A204.1 (cell line): Measurements from ENCODE around the gene LINC00305.

Source experiments
- FAIRE-seq: peaks from 2 replicates; lab custom pipeline; 2012; peaks lifted over from hg19 to GRCh38; lab: Jason Lieb, UNC

LINC00305 gene

DNA sequence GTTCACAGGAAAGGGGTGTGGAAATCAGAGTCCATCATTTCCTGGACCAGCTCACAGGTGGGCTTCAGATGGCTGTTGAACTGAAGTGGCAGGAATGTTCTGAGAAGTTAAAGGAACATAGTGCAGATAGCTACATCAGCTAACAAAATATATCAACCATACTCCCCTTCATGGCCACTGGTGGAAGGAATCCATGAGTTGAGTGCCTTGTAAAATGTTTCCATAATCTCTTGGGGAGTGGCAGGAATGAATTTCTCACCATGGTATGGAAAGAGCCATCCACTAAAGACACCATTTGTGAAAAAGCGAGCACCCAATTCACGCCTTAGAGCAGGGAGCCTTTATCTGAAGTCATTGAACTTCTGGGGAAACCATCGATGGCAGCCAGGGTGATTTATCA is at the start of gene LINC00305:
Gene LINC00305, minus strand, starts transcription at position 101 of the 400 bp plus-strand sequence.
- FAIRE-seq = no peak

DNA sequence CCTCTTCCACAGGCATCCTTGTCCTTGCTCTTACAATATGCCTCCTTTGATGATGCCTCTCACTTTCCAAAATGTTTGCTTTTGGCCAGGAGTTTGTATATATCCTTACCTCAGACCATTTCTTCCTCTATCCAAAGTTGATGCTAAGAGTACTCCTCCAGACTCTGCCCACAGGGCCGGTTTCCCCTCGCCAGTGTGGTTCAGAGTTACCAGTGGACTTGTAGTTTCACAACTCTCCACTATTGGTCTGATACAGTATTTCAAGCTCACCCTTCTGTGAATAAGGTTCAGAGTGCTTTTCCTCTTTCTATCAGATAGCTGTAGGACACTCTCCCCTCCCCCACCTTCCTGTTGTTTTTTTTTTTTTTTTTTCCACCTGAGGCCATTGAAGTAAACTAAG is 42.2 kb upstream of the LINC00305 start:
- no peak for FAIRE-seq

DNA sequence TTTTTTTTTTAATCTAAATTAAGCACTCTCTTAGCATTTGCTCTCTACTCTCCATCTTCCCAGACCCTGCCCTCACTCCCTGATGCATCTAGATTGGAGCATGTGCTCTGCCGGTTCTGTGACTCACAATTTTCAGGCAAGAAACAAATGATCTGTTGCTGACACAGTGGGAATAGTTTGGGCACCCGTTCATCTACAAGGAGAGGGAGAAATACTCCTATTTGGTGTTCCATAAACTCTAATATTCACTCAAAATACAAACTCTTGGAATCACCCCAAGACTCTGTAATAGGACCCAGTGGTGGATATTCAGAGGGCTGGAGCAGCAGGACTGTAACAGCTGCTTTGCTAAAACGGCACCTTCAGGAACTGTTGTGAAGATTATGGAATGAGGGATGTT is 37.1 kb upstream of the LINC00305 start:
- FAIRE-seq = no peak

DNA sequence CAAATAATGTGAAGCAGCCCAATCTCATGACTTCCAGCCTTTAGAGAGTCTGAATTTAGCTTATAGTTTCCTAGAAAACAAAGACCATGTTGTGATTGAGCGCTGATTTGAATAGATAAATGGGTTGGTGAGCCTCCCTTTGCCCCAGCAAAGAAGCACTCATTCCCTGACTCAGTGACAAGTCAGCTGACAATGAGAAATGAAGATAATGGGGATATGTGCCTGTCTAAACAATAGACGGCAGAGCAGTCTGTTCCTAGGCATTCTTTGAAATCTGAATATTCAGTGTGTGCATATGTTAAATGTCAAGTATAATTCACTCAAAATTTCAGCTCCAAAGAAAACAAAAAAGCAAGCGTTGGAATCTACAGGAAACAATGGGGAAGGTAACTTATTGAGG is 34.8 kb upstream of the LINC00305 start:
- FAIRE-seq = no peak

- no peak for FAIRE-seq
Observed at GRCh38 chr18:64180617-64181016, 31.7 kb upstream of the LINC00305 start.

DNA sequence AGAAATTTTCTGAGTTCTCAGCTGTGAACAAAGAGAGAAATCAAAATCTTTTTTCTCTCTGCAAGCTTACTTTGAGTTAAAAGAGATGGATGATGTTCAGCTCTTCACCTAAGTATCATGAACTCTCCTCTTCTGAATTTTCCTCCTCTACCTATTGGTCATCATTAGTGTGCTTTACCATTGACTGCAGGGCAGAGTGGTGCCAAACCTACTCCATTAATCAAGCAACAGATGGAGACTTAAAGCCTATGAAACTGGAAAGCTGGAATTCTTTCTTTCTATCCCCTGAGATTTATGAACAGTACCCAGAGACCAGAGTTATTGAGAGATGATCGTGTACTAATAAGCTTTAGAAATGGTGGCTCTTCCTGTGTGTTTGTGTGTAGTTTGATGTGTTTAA is 31.3 kb upstream of the LINC00305 start:
- no peak for FAIRE-seq

DNA sequence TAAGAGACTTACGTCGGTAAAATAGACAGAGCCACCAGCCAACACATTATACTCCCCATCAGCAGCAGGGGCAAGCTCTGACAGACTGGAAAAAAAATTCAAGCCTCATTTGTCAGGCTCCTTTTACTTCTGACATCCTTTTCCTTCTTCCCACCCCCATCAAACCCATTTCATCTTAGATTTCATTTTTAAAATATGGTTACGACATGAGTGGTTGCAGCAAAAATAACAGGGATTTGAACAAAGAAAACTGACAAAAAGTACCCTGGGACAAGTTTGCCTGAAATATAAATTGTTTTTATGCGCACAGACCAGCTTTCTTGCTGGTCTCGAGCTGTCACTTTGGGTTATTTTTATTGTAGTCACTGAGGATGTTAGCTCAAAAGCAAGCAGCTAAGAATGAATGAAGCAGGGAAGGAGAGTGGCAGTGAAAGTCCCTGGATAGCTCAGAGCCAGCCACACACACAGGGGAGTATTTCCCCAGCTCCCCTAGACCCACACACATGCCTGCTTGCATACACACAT is 30.7 kb upstream of the LINC00305 start:
- no peak for FAIRE-seq

GRCh38 chr18:64178860-64179259 is 30.0 kb upstream of the LINC00305 start:
- peak; percentile 97 for FAIRE-seq

DNA sequence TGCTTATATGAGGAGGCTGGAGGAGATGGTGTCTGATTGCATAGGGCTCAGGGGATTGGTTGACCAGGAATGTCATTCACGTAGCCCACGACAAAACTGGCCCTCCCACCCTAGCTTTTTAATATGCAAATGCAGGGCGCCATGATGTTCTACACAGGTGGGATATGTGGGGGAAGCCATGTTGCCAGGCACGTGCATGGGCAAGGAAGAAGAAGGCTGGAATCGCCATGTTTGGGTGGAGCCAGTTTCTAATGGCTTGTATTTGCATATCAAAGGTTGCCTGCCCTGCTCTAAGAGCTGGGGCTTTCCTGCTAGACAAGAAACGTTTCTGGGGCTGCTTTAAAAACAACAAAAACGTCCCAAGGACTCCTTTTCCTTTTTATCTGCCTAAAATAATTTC is 26.5 kb upstream of the LINC00305 start:
- FAIRE-seq = no peak

DNA sequence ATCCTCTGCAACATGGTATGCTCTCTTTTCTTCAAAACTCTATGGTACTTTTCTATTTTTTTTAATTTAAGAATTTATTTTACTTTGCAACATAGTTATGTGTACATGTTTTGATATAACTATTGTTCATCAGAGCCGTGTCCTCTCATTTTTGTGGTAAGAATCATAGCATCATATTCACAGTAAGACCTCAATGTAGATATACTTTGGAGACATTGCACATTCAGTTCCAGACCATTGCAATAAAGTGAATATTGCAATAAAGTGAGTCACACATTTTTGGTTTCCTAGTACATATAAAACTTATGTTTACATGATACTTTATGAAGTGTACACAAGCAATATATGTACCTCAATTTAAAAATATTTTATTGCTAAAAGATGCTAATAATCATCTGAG is 22.7 kb upstream of the LINC00305 start:
- FAIRE-seq = no peak

- no peak for FAIRE-seq
Observed at GRCh38 chr18:64167408-64167925, 18.6 kb upstream of the LINC00305 start.

DNA sequence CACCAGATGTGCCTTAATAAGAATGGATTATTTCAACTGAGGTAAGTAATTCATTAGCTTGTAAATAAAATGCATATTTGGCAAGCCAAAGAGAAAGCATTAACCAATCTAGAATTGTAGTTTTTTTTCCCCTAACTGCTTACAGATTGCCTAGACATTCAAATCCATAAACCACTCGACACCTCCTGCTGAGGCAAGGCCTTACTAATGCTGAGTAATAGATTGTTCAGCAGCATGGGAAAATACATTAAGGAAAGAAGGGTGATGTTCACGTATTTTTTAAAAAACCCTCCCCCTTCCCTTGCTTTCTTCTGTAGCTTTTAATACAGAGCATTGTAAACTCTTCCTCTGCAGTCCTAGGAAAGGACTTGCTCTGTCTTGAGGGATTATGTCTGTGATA is 17.0 kb upstream of the LINC00305 start:
- FAIRE-seq = no peak

DNA sequence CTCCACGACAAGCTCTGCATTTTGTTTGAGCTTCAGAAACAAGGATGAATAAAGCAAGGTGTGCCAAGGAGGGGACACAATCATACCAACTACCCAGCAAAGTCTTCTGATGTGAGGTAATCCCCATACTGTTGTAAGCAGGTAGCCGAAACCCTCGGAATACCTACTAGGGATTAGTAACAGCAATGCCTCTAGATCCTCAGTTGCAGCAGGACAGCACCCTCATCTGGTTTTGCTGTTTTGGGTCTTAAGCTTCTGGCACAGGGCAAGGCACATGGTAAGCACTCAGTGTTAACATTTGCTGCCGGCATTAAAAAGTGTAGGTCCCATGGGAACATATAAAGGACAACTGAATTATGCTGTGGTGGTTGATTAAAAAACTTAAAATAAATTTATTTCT is 16.0 kb upstream of the LINC00305 start:
- FAIRE-seq = no peak

- no peak for FAIRE-seq
Observed at GRCh38 chr18:64149916-64150438, 1.1 kb upstream of the LINC00305 start.

DNA sequence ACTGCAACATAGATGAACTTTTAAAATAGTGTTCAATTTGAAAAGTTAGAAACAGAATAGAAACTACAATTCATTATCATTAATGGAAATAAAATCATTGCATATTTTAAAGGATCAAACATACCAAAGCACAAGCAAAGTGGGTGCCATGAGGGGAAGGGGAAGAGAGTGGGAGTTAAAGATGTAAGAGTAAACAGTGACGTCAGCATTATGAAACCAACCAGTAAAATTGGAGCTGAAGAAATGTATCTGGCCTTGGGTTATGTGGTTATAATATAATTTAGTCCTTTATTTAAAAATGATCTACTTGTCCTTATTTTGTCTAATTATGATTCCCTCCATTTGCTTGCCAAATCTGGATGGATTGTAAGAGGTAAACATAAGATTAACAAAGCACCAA is 6.0 kb downstream of the LINC00305 start:
- no peak for FAIRE-seq

- no peak for FAIRE-seq
Observed at GRCh38 chr18:64137914-64138313, 11.0 kb downstream of the LINC00305 start.

DNA sequence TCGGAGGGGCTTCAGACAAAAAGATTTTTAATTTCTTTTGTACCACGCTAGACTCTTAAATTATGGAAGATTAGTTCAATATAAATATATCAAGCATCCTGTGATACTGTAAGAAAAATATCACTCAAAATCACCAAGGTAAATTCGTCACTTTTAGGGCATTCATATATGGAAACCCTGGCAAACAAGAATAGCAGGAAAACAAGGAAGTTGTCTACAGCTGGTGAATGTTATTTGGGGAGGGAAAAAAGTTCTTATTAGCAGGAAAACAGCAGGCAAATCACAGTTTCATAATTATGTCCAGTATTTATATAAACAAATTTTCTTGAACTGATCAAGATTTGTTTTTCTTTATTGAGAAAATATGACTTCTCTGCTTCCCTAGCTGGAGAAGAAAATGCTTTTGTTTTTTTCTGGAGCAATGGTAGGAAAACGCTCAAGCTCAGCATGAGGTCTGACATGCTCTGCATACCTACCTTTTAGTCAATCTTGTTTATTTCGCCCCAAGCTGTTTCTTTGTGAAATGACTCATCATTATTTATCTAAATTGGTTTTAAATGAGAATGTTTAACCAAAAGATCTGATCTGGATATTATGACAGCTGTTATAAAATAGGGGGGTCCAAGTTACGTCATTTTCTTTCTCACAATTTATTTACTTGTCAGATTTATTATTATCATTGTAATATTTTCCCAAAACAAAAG is 14.7 kb downstream of the LINC00305 start:
- no peak for FAIRE-seq

DNA sequence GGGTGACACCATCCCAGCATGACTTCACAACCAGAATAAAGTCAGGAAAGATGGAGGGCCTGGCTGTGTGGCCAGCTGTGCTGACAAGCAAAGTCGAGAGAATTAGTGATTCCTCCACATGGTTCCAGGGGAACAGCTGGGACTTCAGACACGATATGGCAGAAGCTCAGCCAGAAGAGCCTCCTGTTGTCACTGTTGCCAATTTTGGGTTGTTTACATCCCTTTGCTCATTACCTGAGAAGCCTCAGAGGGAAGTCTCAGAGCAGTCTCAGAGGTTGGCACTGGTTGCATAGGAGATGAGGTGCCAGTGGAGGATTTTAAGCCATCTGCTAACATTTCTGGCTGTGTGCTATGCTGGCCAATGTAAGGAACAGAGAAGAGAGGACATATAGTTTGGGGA is 16.0 kb downstream of the LINC00305 start:
- no peak for FAIRE-seq

DNA sequence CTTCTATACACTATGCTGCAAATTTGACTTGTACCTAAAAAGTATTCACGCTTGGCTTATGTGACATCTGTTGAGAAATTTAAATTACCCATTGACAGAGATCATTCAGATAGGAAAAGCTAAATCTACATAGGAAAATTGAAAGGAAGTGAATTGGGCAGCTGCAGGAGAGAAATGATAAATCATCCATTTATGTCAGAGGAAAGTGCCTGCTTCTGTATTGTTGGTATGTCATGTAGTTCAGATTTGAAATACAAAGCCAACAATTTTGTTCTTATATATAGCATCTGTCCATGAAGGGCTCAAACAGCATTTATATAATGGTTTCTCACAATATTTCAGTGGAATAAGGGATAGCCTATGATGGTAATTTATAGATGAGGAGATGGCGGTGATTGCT is 17.6 kb downstream of the LINC00305 start:
- no peak for FAIRE-seq

GRCh38 chr18:64127172-64127571 is 21.7 kb downstream of the LINC00305 start:
- FAIRE-seq = no peak

DNA sequence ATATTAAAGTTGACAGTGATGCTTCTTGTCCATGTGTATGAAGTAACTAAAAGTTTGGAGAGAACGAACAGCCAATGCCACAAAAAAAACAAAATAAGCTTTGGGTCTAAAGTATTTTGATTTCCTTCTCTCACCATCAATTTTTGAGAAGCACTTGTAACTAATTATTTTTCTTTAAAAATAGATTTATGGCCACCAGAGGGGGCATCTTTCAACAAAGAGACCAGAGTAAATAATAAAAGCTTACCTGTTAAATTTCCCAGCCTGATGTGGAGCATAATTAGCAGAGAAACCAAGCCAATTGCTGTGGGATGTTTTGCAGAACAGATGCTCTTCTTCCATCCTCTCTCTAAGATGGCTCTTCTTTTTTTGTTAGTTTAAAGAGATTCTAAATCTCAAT is 29.0 kb downstream of the LINC00305 start:
- no peak for FAIRE-seq

- FAIRE-seq = no peak
Observed at GRCh38 chr18:64118406-64118805, 30.5 kb downstream of the LINC00305 start.

DNA sequence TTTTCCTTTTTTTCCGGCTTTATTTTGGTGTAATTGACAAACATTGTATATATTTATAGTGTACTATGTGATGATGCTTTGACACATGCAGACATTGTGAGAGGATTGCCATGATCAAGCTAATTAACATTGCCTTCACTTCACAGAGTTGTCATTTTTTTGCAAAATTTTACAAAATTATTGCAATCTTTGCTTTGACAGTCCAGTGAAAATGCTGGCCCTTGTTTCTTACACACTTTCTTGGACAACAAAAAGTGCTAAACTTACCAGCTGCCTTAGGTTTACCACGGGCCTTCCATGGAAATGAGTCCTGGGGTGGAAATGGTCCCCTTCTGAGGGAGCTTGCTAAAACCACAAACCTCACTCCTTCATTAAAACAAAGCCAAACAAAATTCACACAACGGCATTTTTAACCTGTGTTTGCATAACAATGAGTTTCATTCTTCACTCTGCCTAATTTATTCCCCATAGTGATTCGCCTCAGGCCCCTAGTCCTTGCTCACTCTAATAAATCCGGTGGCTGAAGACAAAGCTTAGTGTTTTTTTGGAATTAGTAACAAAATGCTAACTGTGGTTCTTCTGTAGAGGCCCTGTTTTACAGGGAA is 32.2 kb downstream of the LINC00305 start:
- FAIRE-seq = no peak

GRCh38 chr18:64115881-64116280 is 33.0 kb downstream of the LINC00305 start:
- no peak for FAIRE-seq
